DMS 273 (cell line): ENCODE measurements around the gene TMEM179.

Source experiments
- DNase-seq: peaks from one replicate; lab custom pipeline; 2025; ENCODE audit not compliant: unreplicated experiment; lab: John Stamatoyannopoulos, UW

The TMEM179 gene

GRCh38 chr14:104547310-104547997, 57.1 kb downstream of the TMEM179 start:
- DNase-seq = no peak

DNA sequence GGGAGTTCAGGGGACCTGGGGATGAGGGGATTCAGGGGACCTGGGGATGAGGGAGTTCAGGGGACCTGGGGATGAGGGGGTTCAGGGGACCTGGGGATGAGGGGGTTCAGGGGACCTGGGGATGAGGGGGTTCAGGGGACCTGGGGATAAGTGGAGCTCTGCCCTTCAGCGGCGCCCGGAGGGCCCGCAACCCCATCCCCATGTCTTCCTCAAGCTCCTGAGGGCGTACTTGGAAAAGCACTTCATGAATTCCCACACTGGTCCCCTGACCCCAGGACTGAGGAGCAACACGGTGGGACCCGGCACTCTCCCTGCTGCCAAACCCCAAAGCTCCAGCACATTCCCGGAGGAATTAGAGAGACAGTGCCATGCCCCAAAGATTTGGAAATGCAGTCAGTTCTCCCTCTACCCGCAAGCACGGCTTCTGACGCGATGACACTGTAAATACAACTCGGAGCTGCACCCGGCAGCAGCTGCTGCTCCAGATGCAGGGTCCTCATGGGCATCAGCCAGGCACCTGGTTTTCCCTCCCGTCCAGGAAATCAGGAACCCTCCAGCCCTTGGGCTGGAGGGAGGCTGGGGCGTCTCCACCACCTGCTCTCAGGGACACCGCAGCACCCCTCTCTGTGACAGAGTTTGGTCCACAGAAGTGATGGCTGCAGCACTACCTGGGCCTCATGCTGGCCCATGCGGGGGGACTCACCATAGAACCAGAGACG, 57.8 kb downstream of the TMEM179 start:
- DNase-seq = peak; percentile 85

DNA sequence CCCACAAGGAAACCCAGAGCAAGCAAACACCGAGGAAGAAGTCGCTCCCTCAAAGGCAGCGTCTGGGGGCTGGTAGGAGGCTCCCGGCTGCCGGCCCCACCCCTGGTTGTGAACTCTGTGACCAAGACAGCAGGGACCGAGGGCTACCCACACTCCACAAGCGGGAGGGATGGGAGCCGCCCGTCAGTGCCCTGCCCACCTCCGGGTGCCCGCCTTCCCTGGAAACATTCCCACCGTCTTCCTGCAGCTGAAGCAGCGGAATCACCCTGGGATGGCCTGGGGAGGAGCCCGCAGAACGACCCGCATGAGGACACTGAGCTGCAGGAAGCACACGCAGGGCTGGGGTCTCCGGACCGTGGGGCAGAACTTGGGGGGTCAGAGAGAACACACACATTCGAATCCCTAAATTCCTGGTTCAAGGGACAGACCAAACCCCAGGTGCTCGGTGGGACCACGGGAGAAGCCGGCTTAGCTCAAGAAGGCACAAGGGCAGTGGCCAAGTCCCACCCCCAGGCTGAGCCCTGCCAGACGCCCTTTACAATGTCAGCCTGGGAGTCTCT, 58.5 kb downstream of the TMEM179 start:
- peak; percentile 88 for DNase-seq

GRCh38 chr14:104545151-104545941, 59.2 kb downstream of the TMEM179 start:
- DNase-seq = peak; percentile 96

GRCh38 chr14:104544362-104544961, 60.1 kb downstream of the TMEM179 start:
- no peak for DNase-seq

DNA sequence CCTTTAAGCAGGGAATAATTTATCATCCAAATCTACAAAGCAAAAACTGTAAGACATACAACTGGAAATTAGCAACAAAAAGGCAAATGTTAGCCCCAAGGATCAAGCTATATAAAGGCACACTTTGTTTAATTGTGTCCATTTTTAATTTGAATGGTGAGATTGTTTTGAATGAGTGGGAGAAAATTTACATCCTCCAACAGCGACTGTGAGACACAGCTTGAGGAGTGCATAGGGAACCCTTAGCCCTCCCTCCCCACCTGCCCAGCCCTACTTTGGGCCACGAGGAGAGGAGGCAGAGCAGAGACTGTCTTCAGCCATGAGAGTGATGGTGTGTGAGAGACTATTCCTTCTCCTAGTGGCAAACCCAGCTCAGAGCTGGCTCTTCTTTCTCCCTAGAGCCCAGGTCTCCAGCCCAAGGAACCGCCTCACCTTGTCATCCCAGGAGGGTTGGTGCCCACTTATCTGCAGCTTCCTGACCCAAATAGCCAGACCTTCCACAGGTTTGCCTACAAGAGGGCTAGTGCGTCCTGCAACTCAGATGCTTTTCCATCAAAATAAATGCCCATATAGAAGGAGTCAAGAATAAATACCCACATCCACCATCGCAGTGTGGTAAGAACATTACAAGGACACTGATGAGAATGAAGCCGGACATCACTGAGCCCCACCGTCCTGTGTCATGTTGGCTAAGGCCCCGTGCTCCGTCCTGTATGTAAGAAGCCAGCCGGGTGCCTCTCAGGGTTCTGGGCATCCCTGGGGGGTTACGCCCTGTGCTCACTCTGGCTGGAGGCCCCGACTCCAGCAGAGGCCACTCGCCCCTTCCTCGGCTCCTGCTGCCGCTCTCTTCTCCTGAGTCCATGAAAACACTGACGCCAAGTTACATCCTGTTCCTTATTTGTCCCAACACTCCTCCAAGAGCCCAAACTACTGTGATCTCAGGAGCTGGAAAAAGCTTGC, 61.4 kb downstream of the TMEM179 start:
- DNase-seq = no peak

DNA sequence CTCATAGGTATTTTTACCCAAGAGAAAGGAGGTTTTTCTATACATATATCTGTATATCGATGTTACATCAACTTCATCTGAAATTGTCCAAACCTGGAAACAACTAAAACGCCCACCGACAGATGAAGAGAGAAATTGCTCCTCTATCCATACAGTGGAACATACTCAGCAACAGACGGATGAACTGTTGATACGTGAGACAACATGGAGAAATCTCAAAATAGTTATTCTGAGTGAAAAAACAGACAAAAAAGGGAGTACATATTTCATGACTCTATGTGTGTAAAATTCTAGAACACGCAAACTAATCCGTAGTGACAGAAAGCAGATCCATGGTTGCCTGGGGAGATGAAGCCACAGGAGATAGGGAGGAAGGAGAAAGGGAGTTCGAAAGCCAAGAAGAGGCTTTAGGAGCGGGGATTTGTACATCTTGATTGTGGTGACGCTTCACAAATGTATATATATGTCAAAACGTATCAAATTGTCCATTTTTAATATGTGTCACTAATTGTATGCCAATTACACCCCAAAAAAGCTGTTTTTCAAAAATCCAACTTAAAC, 62.6 kb downstream of the TMEM179 start:
- DNase-seq = no peak
